NCI-H2227 (cell line): ENCODE results near the gene CYBRD1.
"Not testable (repeated sequence)": the region's sequence is repeated elsewhere in the genome, so short reads cannot be mapped to it uniquely, and the experiment has no call there.

Source experiments
- DNase-seq: peaks from one replicate; lab custom pipeline; 2025; ENCODE audit not compliant: unreplicated experiment; lab: John Stamatoyannopoulos, UW

Gene CYBRD1

DNA sequence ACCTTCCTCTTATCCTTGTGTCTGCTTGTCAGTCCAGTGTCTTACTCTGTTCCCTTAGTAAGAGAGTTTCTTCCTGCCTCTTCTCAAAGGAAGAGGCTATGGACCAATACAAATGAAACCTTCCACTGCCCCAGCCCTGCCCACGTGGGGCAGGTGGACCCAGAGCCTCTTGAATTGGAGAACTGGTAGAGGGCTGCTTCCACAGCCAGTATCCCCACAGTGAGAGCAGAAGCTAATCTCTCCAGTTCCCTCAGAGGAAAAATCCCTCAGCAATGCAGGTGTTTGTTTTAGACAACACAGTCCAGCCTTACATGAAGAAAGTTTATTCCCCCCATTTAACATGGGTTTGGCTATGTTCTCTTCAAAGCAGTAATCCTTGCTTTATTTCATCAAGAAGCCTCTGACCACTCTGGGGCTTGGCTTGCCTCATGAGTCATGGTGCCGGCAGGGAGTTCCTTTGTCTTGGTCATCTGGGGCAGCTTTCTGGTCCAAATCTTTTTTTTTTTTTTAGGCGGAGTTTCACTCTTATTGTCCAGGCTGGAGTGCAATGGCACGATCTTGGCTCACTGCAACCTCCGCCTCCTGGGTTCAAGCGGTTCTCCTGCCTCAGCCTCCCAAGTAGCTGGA is 6.5 kb upstream of the CYBRD1 start:
- DNase-seq: no peak

DNA sequence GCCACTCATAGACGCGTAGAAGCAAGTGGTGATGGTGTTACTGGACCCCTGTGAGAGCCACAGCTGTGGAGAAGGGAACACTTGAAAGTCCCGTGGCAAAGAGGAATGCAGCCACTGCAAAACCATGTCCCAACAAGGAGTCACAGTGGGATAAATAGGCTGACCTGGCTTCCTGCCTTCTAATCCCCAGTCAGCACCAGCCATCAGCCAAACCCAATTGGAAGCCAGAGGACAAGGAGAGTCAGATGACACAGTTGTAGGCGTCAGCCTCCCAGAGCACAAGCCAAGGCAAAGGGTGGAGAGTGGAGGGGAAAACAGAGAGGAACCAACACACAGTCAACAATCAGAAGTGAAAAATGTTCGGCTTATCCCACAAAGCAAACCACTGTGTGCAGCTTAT is 5.5 kb upstream of the CYBRD1 start:
- DNase-seq: no peak

GRCh38 chr2:171520471-171520870 is 1.8 kb upstream of the CYBRD1 start:
- no peak for DNase-seq

DNA sequence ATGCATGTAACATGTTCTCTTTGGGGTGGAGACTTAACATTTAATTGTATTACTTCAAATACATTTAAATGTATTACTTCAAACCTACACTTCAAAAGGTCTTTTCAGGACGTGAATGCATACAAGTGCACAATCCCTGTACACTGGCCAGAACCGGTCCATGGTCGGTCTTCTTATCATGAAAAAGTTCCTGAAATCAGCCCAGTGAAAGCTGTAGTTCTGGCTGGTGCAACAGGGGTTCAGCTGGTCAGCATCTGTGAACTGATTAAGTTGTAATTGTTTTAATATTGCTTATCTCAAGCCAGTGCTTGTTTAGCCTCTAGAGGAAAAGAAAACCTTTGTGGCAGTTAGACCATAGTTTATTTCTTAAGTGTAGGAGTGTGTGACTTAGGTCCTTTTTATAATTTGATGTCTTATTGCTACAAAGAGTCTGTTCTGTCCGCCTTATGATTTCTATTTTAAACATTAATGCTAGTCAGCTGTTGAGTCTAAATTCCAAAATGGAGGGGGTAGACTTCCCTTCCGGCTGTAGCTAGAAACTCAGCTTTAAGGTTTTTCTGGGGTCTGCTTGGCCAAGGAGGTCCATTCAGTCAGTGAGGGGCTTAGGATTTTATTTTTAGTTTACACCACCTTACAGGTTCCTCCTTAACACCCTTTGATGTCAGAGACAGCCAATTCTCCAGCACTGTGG is 768 bp upstream of the CYBRD1 start:
- no peak for DNase-seq

GRCh38 chr2:171522788-171523087 is 464 bp downstream of the CYBRD1 start:
- peak; percentile 53 for DNase-seq

GRCh38 chr2:171523088-171524017 is 1.1 kb downstream of the CYBRD1 start:
- DNase-seq: peak; percentile 49

DNA sequence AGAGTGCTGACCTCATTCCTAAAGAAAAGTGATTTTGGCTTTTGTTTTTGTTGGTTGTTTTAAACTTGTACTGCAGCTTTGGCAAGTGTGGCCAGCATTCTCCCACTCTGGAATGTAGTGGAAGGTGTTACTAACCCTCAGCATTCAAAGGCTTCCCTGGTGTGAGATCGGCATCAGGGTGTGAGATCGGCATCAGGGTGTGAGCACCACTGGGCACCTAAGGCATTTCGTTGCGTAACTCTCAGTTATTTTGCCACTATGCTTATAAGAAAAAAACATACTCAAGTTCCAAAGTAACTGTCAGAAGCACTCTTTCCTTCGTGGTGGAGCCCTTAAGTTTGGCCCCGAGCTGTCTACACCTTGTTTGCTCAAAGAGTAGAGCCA is 1.7 kb downstream of the CYBRD1 start:
- DNase-seq: no peak

- peak; percentile 28 for DNase-seq
These were observed 7.6 kb downstream of the CYBRD1 start for GRCh38 chr2:171529914-171530313.

DNA sequence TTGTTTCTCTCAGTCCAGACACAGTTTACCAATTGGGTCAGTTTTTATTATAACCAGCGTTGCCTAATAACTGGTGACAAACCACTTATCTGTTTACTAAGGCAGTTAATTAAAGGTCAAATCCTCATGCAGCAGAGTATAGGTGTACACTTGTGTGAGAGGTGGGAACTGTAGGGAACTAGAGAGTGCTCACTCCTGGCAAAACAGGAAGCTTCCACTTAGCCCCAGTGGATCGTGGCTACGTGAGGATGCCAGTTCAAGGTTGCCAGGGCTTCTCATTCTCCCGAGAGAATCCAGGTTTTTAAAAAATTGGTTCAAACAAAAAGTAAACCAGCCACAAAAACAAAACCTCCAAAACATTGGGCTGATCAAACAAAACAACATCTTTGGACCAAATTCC is 8.1 kb downstream of the CYBRD1 start:
- no peak for DNase-seq

- not testable (repeated sequence) for DNase-seq
These were observed 8.6 kb downstream of the CYBRD1 start for GRCh38 chr2:171530859-171531258.

DNA sequence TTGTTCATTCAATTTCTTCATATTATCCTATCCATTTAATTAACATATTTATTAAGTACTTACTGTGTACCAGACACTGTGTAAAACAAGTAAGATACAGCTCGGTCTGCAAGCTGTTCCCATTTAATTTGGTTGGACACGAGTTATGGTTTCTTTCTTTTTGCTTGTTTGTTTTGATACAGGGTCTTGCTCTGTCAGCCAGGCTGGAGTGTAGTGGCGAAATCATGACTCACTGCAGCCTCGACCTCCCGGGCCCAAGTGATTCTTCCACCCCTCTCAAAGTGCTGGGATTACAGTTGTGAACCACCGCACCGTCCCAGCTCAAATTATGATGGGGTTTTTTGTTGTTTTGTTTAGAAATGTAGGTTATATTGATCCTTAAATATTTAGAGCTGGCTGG is 9.0 kb downstream of the CYBRD1 start:
- no peak for DNase-seq

GRCh38 chr2:171531836-171532450 is 9.7 kb downstream of the CYBRD1 start:
- DNase-seq: no peak

DNA sequence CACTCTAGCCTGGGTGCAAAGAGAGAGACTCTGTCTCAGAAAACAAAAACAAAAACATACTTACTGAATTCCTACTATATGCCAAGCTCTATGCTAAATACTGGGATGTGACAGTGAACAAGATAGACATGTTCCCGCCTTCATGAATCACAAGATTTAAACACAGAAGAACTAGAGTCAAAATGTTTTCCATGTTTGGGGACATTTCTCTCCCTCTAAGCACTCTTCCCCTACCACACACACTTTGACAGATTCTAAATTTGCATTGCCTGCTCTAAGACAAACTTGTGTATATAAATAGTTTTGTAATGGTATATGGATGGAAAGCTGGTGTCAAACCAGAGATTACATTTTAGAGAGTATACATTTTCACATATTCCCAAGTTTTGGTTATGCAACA is 11.1 kb downstream of the CYBRD1 start:
- DNase-seq: no peak

GRCh38 chr2:171535528-171535927 is 13.3 kb downstream of the CYBRD1 start:
- DNase-seq: not testable (repeated sequence)

DNA sequence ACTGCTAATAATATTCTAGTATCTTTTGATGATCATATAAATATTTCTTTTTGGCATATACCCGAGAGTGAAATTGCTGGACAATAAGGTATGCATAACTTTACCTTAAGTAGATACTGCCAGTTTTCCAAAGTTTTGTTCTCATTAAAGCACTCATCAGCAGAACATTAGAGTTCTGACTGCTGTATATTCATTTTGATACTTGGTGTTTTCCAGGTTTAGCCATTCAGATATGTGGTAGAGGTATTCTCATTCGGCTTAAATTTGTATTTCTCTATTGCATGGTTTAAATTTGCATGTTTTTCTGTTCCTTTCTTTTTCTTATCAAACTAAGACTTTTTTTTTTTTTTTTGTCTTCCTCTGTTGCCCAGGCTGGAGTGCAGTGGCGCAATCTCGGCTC is 18.2 kb downstream of the CYBRD1 start:
- no peak for DNase-seq

GRCh38 chr2:171541202-171541887 is 19.1 kb downstream of the CYBRD1 start:
- peak; percentile 86 for DNase-seq

- no peak for DNase-seq
These were observed 22.8 kb downstream of the CYBRD1 start for GRCh38 chr2:171545086-171545485.

- DNase-seq: no peak
These were observed 25.0 kb downstream of the CYBRD1 start for GRCh38 chr2:171547256-171547655.

GRCh38 chr2:171547720-171548119 is 25.4 kb downstream of the CYBRD1 start:
- no peak for DNase-seq

- DNase-seq: no peak
These were observed 28.3 kb downstream of the CYBRD1 start for GRCh38 chr2:171550613-171551012.

GRCh38 chr2:171551836-171552235 is 29.6 kb downstream of the CYBRD1 start:
- no peak for DNase-seq
